Measurements from ENCODE around the gene SLCO4A1. TPM values are rescaled to one million over a fixed set of nuclear protein-coding genes. Genes with fewer than 3 reads are reported as not detected.

Gene SLCO4A1
- total RNA-seq, 2 donors from 2014 or later, result 2.9 to 5.0 TPM

GRCh38 chr20:62719250-62719935, 77.1 kb downstream of the SLCO4A1 start:
- Mint-ChIP-seq H3K27me3 (ENCODE audit: insufficient read depth) (peaks cover 12% of the 10 kb centered on the region), H3K9me3 (peaks cover 23% of the 10 kb centered on the region), H3K36me3 (ENCODE audit: low read depth) (no peaks in the 10 kb centered on the region), H3K4me1 (no peaks in the 10 kb centered on the region), H3K27ac (no peak overlapping the region), H3K4me3 (no peak overlapping the region)
- WGBS, 2 experiments (ENCODE audit: insufficient coverage in 1 of 2, insufficient read length in 1 of 2), result 72 to 80% methylated on average over 5 to 12 of the region's 12 CpGs
- peaks cover 24% of the 10 kb centered on the region for H3K9me3 ChIP-seq (ENCODE audit: control insufficient read depth, low read length)
- H3K36me3 ChIP-seq (ENCODE audit: control insufficient read depth, insufficient read depth, low read length), result no peaks in the 10 kb centered on the region
- no peak overlapping the region for H3K27ac ChIP-seq (ENCODE audit: low read depth, low read length)
- H3K27me3 ChIP-seq (ENCODE audit: control insufficient read depth, insufficient read depth, low read length, poor library complexity, severe bottlenecking), result peaks cover 8% of the 10 kb centered on the region
- DNase-seq, result no peak
- no peak for TF ChIP-seq CTCF (conservative IDR thresholded peaks at IDR 0.05)
- H3K4me3 ChIP-seq (ENCODE audit: low read length), result no peak overlapping the region
- H3K4me1 ChIP-seq (ENCODE audit: control insufficient read depth, insufficient read depth, low read length), result no peaks in the 10 kb centered on the region
- no peak overlapping the region for H3K9ac ChIP-seq (ENCODE audit: extremely low read depth, low read length, poor library complexity, severe bottlenecking)

Other genes starting within 250 kb of the SLCO4A1 start
- 10 to 100 TPM; 10.4 to 15.6 TPM for gene CABLES2, start 235.2 kb upstream of the SLCO4A1 start, total RNA-seq
- under 1 TPM in 1 of 2 donors, not detected in 1; 0.40 TPM for gene RBBP8NL, start 215.0 kb upstream of the SLCO4A1 start, total RNA-seq
- 1 to 10 TPM; 2.5 to 6.7 TPM for gene GATA5, start 166.5 kb upstream of the SLCO4A1 start, total RNA-seq
- under 1 TPM; 0.11 to 0.62 TPM for gene NTSR1, start 66.3 kb downstream of the SLCO4A1 start, total RNA-seq
- gene MRGBP, start 154.0 kb downstream of the SLCO4A1 start, total RNA-seq, result 10 to 100 TPM; 14.3 to 18.7 TPM
- 10 to 100 TPM; 28.1 to 28.5 TPM for gene OGFR, start 162.3 kb downstream of the SLCO4A1 start, total RNA-seq
- 100 to 1,000 TPM in 1 of 2 donors, 10 to 100 TPM in 1; 48.9 to 133 TPM for gene COL9A3, start 174.5 kb downstream of the SLCO4A1 start, total RNA-seq
- gene TCFL5, start 219.3 kb downstream of the SLCO4A1 start, total RNA-seq, result 10 to 100 TPM; 15.8 to 17.4 TPM